HS-5 (cell line): ENCODE measurements around the gene AMACR.

Source experiments
- DNase-seq: peaks from one replicate; pipeline ENCODE4 v3.0.0-alpha.2; 2012; ENCODE audit warnings: low read depth

AMACR gene

DNA sequence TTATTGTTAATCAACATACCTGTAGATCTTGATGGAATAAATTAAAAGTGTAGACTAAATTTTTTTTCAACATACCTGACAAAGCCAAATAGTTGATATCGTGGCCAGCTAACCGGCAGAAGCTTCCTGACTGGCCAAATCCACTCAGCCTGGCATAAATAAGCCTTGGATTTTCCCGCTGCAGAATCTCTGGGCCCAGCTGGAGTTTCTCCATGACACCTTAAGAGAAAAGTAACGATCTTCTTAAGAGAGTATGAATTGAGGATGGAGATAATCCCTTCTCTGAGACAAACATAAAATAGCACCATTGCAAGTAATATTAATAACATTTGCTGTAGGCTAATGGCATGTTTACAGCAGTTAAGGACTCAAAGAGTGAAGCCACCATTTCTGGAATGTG lies 2.2 kb downstream of the AMACR start:
- DNase-seq = no peak

DNA sequence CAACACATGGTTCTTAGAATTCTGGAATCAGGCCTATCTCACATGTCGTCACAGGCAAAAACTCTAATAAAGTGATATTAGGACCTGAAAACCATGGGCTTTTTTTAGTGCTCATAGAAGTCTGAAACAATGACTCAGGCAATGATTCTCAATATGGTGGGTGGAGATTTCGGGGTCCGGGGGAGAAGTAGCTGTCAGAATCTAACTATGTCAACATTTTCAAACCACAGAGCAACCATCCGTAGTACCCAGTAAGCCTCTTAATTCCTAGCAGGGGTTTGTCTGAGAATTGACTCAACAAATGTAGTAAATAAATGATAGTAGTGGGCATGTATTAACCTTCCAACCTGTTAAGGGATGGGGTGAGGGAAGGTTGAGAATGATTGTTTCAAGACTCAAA lies 2.6 kb downstream of the AMACR start:
- DNase-seq = no peak

DNA sequence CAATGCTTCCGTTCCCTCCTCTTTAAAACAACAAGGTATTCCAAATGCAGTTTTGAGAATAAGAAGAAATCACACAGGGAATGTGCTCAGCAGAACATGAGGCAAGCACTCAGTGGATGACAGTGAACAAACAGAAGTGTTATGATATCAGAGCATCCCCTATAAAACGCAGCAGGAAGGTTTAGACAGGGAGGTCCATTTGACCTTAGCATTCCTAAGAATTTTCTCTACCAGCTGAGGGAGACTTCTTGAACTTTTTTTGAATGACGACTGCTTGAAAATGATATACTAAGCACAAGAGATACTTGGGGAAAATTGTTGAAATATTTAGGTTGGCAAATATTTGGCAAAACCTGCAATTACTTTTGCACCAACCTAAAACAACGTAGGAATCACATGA lies 3.9 kb downstream of the AMACR start:
- DNase-seq = no peak

DNA sequence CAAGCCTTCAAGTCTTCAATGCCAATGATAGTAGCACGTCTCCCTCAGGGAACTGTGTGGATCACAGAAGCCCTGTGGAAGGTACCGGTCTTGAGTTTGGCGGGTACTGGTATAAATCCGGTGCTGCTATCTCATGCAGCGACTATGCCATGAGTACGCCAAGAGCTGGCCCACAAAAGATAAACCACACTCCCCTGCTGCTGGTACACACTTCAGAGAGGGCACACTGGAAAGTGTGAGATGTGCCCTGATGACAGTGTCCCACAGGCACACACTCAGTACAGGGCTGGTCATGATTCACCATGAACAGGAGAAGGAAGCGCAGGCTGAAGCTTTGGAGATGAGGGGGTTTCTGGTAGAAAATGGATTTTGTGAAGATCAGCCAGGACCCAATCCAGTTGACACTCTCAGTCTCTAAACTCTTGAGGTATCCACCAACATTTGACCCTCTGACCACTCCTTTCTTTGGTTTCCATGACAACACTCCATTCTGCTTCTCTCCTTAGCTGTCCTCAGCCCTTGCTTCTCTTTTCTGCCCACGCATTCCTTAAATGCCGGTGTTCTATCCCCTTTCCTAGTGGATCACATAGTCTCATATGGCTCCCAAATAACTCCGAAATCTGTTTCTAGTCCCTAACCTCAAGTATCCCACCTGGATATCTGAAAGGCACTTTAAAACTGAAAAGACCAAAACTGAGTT lies 5.1 kb downstream of the AMACR start:
- DNase-seq = no peak

DNA sequence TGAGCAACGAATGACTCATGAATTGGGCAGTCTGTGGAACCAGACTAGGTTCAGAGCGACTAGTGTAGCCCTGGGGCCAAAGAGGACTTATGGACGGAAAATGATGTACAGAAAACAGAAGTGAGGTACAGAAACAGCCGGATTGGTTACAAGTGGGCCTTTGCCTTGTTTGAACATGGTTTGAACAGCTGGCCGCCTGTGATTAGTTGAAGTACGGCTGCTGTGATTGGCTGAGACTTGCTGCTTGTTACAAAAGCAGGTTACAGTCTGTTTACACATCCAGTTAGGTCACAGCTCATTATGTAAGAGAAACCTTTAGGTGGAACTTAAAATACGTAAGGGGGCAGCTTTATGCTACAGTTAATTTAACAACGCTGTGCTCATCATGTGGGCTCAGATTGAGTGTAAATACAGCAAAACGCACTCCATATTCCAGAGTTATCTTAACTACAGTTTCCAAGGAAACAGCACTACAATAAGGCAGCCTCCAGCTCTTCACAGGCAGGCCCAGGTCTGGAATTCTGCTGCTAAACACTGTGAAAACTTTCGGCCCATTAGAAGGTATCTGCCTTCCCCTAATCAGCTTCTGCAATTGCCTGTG lies 6.5 kb downstream of the AMACR start:
- DNase-seq = no peak

DNA sequence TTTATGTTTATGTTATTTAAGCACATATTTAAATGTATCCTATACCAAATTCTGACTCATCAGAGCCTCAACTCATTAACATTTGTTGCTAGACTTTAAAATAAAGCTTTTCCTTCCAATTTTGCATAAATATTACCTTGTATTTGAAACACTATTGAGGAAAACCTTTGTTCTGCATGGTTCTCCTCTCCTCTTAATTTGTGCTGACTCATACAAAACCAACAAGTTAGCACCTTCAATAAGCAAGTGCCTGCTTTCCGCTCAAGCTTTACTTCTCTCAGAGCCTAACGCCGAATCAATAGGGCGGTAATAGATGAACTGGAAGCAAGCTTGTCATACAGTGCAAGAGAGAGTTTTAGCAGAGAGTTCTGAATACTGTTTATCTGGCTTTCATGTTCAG lies 7.9 kb downstream of the AMACR start:
- no peak for DNase-seq

DNA sequence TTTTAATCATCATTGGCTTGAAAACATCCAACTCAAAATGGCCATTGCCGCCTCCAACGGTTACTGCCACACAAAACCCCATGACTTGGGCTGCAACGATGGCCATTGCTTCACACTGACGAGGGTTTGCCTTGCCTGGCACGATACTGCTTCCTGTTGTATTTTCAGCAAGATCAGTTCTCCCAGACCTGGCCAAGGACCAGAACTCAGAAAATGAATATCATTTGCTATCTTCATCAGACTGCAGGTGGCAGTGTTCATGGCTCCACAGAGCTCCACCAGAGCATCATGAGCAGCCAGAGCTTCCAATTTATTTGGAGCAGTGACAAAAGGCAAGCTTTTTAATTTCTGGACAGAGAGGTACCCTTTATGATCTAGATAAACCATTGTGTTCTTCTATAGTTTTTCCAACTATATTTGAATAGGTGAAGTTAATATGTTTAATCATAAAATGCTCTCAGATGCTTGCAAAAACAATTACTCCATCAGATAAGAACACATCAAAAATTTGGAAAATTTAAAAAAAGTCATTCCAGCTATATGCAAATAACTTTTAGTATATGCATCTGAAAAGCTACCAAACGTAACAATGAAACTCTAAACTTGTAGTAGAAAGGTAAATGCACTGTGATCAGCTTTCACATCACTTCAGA lies 10.4 kb downstream of the AMACR start:
- DNase-seq = peak; percentile 81

DNA sequence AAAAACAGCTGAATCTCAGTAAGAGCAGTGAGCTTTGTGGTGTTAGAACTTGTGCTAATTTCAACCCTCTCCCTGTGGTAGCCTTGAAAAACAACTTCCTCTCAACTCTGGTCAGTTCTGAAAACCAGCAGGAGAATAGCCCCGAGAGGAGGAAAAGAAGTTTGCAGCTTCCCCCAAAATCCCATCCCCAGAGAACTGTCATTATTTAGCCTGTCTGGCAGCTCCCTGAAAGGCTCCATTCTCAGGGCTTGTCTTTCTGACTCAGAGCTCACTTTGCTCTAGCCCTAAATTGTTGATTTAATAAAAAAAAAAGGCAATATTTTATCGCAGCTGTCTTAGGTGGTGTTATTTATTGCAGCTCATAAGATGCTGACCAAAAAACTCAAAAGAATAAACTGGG lies 12.0 kb downstream of the AMACR start:
- DNase-seq = no peak

DNA sequence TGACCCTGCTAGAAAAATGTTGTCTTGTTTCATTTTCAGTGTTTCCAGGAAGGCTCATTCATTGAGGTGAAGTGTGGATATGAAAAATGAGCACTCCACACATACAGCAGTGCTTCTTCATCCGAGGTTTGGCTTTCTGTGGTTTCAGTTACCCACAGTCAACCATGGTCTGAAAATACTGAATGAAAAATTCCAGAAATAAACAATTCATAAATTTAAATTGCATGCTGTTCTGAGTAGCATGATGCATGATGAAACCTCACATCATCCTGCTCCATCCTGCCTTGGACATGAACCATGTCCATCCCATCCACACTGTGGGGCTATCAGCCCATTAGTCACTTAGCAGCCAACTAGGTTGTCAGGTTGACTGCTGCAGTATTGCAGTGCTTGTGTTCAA lies 13.0 kb downstream of the AMACR start:
- no peak for DNase-seq

DNA sequence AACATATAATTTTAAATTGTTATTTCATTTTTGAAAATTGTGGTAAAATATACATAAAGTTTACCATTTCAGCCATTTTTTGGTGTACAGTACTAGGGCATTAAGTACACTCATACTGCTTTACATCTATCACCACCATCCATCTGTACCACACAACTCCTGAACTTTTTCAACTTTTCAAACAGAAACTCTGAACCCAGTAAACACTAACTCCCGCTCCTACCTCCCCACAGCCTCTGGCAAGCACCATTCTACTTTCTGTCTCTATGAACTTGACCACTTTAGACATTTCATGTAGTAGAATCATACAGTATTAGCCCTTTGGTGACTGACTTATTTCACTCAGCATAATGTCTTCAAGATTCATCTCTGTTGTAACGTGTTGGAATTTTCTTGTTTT lies 15.0 kb downstream of the AMACR start:
- no peak for DNase-seq

DNA sequence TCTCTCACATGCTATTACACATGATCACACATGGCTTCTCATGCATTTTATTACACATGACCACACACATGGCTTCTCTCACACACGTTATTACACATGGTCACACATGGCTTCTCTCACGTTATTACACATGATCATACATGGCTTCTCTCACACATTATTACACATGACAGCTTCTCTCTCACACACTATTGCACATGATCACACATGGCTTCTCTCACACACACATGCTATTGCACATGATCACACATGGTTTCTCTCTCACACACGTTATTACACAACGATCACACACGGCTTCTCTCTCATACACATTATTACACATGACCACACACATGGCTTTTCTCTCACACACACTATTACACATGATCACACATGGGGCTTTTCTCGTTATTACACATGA lies 22.4 kb downstream of the AMACR start:
- DNase-seq = no peak

DNA sequence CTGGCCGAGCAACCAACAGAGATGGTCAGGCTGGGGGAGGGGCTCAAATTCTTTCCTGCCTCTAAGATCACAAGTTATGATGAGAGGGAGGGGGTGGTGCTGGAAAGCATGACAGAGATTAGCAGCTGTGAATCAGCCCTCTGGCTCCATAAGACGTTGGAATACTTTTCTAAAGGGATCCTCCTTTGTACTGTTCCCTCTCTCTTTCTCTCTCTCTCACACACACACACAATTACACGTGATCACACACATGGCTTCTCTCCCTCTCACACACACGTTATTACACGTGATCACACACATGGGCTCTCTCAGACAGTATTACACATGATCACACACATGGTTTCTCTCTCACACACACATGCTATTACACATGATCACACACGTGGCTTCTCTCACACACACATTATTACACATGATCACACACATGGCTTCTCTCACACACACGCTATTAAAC lies 23.2 kb downstream of the AMACR start, which contains the start of gene SLC45A2:
TSS of gene SLC45A2 (minus strand) at position 23 of the 454 bp plus-strand sequence. CDS start 110 bp downstream, outside the sequence.
- DNase-seq = no peak

DNA sequence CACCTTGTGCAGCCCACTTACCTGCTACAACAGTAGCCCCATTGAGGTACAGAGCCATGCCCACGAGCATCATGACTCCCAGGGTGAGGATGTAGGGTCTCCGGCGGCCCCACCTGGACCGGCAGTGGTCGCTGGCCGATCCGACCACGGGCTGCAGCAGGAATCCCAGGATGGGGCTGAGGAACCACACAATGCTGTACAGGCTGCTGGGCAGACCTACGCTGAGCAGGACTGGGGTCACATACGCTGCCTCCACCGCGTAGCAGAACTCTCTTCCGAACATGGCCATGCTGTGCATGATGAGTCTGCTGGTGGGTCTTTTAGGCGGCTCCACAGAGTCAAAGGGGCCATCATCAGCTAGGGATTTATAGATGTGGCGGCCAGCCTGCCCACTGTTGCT lies 23.7 kb downstream of the AMACR start:
- DNase-seq = no peak

DNA sequence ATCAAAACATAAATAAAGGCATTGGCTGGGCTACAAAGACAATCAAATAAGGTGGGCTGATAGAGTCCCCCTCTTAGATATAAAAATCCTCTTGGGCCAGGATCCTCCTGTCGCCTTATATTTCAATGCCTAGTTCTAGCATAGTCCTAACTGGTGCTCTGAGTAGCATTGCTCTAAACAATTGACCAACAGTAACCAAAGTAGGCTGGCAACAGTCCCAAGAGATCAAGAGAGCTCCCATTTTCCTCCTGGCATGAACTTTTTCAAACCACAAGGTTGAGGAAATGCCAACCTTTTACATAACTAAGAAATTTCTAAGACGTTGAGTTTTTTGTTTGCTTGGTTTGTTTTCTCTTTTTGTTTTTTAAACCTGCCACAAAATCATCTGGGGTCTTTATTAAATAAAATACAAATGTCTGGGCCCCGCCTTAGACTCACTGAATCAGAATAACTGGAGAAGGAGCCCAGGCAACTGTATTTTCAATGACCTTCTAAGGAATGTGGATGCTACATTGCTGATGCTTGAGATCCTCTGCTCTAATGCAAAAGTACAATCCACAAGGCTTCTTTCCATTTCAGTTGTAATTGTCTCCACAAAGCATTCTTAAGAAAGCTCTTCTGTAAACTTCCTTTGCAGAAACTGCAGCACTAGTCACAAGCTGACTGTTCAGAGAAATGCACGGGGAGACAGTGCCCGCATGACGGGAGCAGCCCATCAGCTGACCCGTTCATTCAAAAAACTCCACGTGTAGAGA lies 26.3 kb downstream of the AMACR start:
- DNase-seq = no peak

DNA sequence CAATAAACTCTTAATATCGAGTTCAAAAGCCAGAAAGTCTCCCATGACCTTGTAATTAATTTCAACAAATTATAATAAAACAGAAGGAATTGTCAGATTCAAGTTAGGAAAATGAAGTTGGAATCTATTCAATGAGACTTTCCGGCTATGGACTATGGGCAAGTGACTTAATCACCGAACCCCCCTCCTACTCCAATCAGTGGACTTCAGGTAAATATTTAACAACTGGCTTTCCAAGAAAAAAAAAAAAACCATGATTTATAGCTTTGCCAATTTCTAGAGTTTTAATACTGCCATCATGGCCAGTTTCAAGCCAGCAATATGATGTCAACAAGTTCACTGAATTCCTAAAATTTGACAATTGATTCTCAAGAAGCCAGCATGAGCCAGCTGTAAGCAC lies 27.8 kb downstream of the AMACR start:
- DNase-seq = no peak

DNA sequence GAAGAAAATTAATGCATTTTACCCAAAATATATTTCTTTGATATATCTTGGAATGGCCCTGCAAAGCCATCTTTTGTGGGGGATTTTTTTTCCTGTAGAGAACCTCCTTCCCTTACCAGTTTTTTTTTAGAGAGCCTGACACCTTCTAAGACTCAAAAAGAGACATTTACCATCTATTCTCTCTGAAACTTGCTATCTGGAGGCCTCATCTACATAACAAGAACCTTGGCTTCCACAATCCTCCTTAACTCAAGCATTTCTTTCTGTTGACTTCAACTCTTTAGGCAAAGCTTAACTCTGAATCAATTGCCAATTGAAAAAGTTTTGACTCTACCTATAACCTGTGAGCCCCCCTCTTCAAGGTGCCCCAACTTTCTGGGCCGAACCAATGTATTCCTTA lies 29.5 kb downstream of the AMACR start:
- no peak for DNase-seq

DNA sequence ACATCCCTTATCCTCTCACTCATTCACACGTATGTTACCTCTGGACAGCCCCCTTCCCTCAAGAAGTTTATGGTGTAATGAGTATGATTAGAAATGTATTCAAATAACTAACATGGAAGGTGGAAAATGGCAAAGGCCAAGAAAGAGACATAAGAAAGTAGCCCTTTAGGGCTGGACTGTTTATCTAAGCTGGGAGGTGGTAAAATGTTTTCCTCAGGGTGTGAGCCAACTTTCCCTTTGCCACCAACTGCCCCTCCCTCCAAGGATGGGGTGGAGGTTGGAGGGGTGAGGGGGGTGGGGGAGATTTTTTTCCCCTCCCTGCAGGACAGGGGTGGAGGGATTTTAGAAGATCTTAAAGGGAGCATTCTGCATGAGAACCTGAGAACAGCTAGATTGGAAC lies 31.5 kb downstream of the AMACR start:
- DNase-seq = no peak

DNA sequence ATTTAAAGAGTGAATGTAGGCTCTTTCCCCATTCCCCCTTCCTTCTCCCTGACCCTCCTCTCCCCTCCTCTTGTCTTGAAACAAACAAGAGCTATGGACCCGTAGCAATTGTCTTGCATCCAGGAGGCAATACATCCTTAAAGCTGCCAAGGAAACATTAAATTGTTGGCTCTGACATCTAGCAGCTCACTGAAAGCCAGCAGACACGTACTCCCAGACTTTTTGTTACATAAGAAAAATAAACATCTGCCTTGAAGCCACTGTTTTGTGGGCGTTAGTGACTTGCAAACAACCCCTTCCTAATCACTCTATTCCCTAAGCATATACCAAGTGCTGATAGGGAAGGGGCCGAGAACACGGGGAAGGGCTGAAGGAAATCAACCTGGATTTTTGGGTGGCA lies 32.0 kb downstream of the AMACR start:
- no peak for DNase-seq

DNA sequence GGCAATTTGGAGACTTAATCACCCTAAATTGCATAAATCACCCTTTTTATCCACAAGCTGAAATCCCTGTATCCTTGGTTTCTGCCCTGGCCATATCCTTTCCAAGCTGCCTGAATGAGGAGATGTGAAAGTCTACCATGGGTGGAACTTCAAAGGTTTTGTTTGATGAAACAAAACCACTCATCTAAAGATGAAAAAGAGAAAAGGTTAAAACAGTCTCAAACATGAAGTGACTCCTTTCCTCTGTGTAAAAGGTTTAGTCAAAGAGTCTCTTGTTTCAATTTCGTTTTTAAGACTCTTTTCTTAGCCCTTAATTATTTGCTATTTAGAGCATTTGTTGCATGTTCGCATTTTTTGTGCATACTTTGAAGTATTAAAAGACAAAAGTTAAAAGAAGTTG lies 34.6 kb downstream of the AMACR start:
- no peak for DNase-seq

DNA sequence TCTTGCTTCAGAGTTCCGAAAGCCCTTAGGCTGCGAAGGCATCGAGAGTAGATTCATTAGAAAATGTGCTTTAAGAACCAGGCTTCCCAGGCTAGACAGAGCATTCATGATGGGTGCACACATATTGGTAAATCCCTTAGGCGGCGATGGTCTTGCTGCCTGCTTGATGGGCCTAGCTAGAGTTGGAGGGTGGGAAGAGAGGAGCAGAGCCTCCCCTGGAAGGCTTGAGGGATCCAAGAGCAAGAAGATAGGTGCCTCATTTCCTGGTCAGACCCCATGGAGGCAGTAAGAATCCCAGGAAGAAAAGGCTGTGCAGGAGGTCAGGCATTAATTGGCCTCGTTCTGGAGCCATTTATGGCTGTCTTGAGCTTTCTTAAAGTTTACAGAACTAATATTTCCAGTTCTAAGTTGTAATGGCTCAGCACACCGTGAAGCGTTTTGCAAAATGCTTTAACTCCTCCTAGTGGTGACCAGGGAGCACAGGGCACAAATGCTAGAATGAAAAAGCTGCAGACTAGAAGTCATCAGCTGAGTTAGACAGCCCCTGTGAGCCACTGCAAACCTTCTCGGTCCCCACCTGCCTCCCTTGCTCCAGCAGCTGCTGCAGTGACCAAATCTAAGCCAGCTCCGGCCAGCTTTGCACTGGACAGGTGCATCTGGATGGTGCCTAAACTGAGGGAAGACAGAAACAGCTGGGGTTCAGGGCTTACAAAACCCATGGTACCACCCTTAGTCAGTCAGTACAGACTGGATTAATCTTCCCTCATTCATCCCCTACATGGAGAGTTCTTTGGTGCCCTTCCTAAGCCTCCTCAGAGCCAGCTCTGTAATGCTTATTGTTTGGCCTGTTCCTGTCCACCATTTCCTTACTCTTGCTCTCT lies 38.0 kb downstream of the AMACR start:
- peak; percentile 31 for DNase-seq

DNA sequence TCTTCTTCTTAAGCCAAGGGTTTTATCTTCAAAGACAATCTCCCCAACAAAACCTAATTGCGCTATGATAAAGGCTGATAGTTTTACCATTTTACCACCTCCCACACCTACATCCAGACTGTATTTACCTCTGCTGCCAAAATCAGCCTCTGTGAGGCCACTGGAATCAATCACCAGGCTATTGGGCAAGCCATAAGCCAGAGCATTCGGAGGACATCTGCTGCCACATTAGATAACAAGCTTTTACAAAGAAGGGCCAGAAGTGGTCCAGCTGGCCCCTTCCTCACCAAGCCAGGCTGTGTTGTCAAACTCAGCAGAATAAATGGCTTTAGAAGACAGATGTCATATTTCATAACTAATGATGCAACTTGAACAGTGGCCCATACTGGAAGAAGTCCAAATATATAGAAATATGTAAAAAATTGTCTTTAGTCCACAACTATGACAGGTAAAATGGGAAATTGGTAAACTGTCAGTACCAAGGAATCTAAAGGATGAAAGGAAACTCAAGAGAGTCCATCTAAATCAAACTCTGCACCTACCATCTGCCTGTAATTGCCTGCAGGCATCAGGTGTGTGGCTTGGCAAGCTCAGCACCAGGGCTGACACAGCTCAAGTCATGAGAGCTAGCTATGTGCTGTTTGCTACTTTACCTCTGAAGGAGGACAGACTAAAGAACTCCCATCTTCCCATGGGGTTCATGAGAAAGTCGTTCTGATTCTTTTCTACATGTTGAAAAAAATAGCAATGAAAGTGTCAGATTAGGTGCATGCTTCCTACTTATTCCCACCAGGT lies 39.4 kb downstream of the AMACR start:
- no peak for DNase-seq
